Activated CD4-positive, alpha-beta T cell treated with anti-CD3 and anti-CD28 coated beads, Interleukin-2, Interleukin-4, amounts not matched to agents 100 ng/mL and 50 ng/mL, durations not matched to agents 16 hours and 8 hours (primary cell): ENCODE data around the gene IL22RA2.
A peak's percentile ranks its signal among the peaks of the same experiment; 100 is the strongest.

Experiments
- DNase-seq: peaks from one replicate; pipeline ENCODE4 v3.0.0-alpha.2; 2020; ENCODE audit warnings: low spot score

Gene IL22RA2

GRCh38 chr6:137197684-137198645 lies 24.5 kb upstream of the IL22RA2 start:
- no peak for DNase-seq

DNA sequence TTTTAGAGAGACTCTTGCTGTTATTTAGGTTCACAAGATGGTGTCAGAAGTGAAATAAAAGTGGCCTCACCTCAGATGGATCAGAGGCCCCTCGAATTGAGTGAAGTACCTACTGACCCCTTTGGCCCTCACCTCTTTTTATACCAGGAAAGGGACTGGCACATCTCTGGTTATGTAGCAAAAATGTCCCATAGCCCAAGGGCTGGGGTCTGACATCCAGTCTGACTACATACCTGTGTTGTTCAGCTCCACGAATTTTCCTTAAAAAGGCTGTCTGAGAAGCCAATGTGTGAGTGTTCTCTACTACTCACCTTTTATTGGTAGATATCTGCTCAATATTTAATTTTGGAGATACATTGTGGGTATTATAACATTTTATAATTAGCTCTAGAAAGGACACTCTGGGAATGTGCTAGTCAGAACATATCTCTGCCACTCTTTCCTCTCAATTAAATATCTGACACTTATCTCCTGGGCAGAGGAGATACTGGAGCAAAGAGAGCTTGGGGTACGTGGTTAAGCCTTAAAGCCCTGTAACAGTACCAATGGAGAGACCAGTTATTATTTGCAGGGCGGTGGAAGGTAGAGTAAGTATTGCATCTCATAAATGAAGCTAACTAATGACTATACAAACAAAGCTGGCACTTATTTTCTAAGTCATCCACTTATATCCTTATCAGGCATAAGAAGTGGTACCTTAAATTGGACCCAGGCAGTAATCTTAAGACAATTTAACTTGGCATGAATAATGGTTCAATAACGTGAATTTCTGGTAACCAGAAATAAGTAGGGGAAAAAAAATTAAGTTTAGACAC lies 20.0 kb upstream of the IL22RA2 start:
- DNase-seq = no peak

DNA sequence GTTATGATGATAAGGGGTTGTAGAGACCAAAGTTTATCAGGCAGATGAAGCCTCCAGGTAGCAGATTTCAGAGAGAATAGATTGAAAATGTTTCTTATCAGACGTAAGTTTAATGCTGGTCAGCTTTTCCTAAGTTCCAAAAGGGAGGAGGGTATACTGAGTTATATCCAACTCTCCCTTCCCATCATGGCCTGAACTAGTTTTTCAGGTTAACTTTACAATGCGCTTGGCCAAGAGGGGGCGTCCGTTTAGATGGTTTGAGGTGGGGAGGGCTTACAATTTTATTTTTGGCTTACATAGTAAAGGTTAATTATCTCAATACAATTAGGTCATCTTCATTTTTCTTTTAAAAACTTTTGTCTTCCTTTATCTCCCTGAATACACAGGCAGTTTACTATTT lies 19.4 kb upstream of the IL22RA2 start:
- DNase-seq = no peak

GRCh38 chr6:137191670-137192069 lies 18.2 kb upstream of the IL22RA2 start:
- DNase-seq = no peak

DNA sequence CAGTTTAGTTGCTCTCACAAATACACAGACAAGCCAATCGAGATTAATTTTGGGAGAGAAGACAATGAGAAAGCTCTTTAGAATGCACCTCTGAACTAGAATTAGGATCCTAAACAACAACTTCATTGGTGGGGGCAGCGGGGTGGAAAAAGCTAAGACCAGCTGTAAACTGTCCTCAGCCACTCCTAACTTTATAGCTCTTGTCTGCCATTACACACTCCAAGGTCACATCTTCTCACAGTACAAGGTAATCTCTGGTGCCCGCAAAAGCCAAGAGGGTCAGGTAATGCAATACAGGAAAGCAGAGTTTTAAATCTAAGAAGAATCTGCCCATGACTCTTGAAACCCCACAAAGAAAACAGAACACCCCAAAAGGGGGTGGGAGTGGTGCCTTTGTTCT lies 17.8 kb upstream of the IL22RA2 start:
- DNase-seq = no peak

DNA sequence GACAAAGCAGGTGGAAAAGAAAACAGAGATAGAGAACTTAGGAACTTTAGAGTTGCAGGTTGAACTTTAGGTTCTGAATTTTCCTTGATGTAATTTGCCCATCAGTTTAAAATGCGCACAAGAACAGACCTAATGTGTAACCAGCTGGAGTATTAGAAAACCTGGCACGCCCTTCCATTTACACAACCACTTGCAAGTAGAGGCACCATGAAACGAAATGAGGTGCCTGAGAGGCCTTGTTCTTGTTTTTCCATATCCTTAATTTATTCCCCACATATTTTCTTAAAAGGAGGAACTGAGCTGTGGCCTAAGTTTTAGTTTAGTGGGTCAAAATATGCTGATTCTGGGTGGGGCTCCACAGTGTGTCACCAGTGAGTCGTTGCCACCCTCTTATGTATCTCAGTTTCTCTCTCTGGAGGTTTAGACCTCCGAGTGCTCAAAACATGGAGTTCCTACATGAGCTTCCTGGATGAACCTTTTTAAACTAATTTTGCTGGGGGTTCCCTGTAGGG lies 17.2 kb upstream of the IL22RA2 start:
- DNase-seq = no peak

DNA sequence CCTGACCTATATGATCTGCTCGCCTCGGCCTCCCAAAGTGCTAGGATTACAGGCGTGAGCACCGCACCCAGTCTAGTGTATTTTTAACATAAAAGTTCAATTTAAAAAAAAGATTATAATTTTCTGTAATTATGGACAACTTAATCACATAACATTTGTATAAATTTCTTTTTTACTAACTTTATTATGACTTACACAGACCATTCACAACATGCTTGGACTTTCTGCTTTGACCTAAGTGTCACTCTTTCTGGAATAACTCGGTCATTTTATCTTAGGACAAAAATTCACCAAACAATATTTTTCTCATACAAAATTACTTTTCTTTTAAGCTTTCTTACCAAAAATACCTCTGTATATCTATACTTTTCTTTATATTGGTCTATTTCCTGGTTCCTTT lies 15.4 kb upstream of the IL22RA2 start:
- DNase-seq = no peak

GRCh38 chr6:137185290-137185689 lies 11.8 kb upstream of the IL22RA2 start:
- no peak for DNase-seq

GRCh38 chr6:137182654-137183073 lies 9.2 kb upstream of the IL22RA2 start:
- no peak for DNase-seq

DNA sequence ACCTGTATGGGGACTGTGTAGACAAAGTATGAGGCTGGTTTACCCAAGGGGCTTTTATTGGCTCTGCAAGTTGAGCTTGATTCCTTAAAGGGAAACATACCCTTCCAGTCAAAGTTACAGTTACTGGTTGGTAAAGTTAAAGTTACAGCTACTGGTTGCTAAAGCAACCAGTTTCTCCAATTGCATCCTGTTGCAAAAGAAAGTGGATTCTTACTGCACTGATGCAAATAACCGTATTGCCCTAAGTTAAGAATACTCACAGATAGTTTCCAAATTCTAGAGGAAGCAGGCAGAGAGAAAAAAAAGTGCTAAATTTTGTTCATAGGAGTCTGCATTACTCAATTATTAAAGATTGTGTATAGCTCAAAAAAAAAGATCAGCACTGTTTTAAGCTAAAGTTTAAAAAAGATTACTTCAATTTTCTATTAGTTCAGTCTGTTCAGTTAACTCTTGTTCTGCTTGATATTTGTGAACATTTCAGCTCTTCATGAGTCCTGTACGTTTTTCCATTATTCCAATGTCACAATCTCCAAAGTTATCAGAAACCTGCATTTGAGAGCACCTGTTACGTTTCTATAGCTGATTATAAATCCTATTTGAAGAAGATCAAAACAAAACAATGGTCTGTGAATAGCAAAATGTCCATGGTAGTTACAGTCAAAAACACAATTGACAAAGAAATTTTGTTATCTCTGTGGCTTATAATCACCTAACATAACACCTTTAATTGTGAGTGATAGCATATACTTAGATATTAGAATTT lies 8.6 kb upstream of the IL22RA2 start:
- DNase-seq = no peak

- DNase-seq = no peak
Observed at GRCh38 chr6:137177611-137178010, 4.2 kb upstream of the IL22RA2 start.

DNA sequence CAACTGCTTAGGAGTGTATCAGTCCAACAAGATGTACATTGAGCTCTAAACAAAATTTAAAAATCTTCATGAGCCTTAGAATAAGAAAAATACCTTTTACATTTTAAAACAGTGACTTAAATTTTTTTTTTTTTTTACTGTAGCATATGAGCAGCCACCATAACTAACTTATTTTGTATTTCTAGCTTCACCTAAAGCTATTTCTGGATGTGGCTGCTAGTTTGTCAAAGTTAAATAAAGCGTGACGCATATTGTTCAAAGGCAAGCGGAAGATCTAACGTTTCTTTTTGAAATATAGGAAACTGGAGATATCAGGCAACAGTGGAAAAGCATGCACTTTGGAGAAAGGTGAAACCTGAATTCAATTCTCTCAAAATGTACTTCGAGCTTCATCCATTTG lies 3.3 kb upstream of the IL22RA2 start:
- DNase-seq = no peak

DNA sequence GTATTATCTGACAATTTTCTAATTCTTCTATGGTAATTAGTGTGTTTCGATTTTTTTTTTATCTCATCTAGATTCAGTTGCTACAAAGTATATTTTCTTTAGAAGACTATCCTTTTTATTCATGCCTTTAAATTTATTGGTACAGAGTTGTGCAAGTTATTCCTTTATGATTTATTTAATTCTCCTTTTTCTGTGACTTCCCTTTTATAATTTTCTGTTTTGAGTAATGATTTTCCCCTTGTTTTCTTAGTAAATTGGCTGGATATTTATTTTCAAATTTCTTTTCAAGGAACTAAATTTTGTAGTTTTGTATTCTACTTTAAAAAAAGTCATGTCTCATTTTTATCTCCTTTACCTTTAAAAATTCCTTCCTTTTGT lies 2.4 kb upstream of the IL22RA2 start:
- DNase-seq = no peak

- DNase-seq = no peak
Observed at GRCh38 chr6:137175157-137175867, 1.9 kb upstream of the IL22RA2 start.

DNA sequence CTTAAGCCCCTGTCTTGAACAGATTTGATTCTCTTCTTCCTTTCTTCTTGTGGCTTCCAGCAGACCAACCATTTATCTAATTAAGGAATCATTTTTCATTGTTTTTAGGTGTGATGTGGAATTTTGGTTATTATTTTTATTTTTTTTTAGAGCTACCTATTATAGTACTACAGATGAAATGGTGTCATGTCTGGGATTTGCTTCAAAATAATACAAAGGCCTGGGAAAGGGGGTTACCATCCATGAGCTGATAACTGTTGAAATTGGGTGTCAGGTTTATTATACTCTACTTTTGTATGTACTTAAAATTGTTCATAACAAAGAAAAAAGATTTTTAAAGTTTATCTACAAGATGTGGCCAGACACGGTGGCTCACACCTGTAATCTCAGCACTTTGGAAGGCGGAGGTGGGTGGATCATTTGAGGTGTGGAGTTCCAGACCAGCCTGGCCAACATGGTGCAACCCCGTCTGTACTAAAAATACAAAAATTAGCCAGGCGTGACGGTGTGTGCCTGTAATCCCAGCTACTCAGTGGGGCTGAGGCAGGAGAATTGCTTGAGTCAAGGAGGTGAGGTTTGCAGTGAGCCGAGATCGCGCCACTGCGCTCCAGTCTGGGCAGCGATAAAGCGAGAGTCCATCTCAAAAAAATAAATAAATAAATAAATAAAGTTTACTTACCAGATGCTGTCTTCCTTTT lies 561 bp downstream of the IL22RA2 start:
- DNase-seq = no peak

DNA sequence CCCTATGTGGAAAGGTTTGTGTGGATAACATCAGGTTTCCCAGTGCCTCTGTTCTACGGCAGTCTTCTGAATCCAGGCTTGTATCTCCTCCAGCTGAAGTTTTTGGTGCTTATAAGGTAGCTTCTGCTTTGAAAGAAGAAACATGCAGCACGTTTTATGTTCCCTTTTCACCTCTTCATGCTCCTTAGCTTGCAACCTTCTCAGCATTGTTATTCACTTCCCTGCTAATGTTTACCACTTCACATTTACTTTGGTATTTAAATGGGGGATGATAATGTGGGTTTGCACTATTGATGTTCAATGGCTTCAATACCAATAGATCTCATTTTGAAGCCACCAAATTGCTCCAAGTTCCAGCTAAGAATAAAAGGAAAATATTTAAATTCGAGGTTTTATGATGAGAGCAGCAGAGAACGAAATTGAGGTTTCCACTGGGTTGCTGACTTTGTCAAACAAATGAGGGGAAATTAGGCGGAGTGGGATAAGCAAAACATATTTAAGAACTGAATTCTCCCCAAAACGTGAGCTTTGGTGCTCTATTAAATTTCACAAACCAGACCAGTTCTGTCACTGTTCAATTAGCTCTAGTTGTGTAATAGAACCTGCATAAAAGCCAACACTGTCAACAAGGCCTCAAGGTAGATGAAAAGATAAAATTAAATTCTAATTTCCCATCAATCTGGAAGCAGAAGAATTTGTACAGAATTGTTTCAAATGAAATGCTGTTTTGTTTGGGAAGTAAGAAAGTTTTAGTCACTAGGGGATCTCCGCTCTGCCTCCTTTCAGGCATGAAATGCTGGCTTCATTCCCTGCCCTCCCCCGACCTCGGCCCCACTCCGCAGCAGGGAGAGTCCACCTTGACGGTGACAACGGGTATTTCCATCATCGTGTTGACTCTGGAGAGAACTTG lies 1.4 kb downstream of the IL22RA2 start:
- no peak for DNase-seq

DNA sequence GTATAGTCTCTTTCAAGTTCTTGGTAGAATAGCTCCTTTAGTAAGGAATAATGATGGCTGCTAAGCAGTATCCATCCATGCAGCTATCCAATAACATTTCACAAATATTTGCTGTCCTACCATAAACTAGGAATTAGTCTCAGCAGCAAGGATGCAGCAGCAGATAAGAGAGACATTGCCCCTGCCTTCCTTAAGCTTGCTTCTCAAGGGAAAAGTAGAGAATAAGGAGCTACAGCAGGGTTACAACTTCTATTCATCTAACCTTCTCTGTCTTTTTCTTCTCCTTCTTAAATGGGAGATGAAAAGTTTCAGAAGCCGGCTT lies 2.4 kb downstream of the IL22RA2 start:
- no peak for DNase-seq

GRCh38 chr6:137170266-137171052 lies 3.0 kb downstream of the IL22RA2 start:
- DNase-seq = no peak

DNA sequence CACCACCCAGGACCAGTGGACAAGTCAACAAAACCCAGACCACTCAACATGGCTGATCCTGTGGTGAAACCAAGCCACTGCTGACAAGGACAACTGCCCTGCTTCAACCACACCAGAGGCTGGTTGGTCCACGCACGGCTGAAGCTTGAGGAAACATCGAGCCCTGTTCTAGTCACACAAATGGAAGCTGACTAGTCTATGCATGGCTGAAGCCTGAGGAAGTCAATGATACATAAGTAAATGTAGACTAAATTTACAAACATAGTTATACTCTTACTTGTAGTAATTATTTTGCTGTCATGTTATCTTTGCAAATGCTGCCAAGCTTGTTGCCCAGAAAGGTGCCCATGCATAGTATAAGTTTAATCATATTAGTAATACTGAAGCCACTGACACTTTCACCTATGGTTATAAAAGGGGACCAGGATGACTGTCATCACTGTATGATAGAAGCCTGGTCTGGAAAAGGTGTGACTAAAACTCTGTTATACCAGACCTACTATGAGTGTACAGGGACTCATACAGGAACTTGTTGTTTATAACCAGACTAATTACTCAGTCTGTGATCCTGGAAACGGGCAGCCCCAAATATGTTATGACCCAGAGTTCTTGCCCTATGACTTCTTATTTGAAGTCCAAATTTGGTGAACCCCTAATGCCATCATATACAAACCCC lies 5.6 kb downstream of the IL22RA2 start:
- peak; percentile 73 for DNase-seq
